GM19240 (cell line): ENCODE results near the gene TAPBPL.

Source experiments
- DNase-seq: peaks from one replicate; pipeline ENCODE4 v3.0.0; 2011; ENCODE audit warnings: low spot score; ENCODE audit not compliant: insufficient read length

TAPBPL gene

DNA sequence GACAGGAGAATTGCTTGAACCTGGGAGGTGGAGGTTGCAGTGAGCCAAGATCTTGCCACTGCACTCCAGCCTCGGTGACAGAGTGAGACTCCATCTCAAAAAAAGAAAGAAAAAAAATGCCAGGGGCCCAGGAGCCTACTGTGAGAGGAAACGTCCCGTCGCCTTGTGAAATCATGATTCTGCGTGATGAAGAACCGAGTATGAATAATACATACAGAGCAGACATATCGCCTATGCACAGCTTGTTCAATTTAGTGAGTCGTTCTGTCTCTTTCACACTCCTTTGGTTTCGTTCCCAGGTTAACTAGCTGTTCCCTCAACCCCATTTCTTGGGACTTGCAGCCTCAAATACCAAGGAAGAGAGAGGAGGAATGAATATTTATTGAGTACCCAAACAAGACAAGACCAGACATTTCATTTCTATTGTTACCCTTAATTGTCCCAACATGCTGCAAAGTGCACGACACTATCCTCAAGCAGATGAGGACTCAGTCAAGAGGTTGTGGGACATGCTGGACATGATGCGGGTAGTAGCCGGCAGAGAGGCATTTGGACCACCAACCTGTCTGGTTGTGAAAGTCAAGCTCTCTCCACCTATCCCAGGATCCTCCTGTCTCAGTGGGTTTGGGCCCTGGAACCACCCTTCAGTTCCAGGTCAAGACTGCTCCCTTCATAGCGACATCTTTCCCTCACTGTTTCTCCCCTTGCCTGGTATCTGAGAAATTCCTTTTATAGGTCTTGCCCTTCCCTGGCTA is 15.7 kb upstream of the TAPBPL start:
- DNase-seq, result no peak

- no peak for DNase-seq
Measured at GRCh38 chr12:6437586-6437985, 14.3 kb upstream of the TAPBPL start.

DNA sequence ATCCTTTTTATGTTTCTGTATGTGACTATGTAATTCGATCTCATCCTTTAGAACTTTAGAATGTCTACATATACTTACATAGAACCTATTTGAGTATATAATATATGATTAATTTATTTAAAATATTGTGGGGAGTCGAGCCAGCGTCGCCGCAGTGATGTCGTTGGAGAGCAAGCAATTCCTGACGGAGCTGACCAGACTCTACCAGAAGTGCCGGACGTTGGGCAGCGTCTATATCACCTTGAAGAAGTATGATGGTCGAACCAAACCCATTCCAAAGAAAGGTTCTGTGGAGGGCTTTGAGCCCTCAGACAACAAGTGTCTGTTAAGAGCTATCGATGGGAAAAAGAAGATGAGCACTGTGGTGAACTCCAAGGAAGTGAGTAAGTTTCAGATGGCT is 13.5 kb upstream of the TAPBPL start:
- no peak for DNase-seq

DNA sequence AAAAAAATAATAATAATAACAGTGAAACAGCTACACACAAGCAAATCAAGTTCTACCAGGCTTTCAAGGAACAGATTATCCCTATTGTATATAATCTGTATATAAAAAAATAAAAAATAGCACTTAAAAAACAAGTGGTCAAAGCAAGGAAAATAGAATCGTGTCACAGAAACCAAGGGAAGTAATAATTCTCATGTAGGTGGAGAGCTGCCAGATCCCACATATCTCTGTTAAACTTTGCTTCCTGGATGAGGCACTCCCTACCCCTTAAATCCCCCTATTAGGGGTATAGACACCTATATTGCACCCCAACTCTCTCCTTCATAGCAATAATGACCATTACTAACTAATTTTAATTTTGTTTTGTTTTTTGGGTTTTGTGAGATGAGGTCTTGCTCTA is 11.5 kb upstream of the TAPBPL start:
- no peak for DNase-seq

DNA sequence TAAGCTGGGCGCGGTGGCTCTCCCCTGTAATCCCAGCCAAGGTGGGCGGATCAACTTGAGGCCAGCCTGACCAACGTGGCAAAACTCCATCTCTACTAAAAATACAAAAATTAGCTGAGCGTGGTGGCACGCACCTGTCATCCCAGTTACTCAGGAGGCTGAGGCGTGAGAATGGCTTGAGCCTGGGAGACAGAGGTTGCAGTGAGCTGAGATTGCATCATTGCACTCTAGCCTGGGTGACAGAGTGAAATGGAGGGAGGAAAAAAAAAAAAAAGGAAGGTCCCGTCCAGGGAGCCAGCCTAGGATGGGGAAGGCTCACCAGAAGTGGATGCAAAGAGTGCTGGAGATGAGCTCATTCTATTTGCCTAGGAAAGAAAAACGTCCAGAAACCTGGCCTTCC is 9.0 kb upstream of the TAPBPL start:
- no peak for DNase-seq

- no peak for DNase-seq
Measured at GRCh38 chr12:6443361-6443983, 8.4 kb upstream of the TAPBPL start.

- DNase-seq, result no peak
Measured at GRCh38 chr12:6444031-6444430, 7.8 kb upstream of the TAPBPL start.

GRCh38 chr12:6444704-6445688 is 6.8 kb upstream of the TAPBPL start, which contains the start of gene CD27:
Gene CD27 (plus strand): TSS chr12:6444955. CDS start chr12:6445096, 141 bp downstream.
- DNase-seq, result no peak

DNA sequence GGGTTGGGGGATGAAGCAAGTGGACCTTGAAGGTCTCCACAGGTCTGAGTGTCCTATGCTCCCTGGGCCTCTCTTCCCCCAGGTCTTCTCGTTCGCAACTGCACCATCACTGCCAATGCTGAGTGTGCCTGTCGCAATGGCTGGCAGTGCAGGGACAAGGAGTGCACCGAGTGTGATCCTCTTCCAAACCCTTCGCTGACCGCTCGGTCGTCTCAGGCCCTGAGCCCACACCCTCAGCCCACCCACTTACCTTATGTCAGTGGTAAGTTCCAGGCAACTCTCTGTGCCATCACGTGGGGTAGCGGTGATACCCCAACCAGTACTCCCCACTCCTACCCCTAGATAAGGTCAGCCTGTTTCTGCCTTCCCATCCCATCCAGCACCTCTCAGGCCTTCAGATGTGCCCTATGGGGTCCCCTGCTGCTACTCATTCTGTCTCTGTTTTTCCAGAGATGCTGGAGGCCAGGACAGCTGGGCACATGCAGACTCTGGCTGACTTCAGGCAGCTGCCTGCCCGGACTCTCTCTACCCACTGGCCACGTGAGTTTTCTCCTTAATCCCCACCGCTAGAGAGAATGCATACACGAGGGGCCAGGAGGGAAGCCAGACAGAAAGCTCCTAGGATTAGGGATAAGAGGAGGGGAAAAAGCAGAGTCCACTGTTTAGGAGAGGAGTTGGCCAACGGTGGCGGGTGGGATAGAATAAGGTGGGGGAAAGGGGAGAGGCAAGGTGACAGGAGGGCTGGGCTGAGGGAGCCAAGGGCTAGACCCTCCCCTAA is 1.6 kb upstream of the TAPBPL start:
- no peak for DNase-seq

DNA sequence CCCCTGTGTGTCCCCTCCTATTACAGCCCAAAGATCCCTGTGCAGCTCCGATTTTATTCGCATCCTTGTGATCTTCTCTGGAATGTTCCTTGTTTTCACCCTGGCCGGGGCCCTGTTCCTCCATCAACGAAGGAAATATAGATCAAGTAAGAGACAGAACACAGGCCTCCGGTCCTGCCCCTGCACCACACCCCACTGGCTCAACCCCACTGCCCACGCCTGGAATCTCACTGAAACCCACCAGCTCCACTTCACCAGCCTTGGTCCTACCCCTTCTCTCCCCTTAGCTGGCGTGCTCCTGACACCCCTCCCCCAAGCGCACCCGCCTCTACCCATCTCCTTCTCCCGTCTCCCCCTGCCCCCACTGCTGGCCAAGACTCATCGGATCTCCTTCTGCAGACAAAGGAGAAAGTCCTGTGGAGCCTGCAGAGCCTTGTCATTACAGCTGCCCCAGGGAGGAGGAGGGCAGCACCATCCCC is 934 bp upstream of the TAPBPL start:
- no peak for DNase-seq

GRCh38 chr12:6452245-6452943 is 552 bp downstream of the TAPBPL start:
- no peak for DNase-seq

- DNase-seq, result no peak
Measured at GRCh38 chr12:6452944-6453630, 1.2 kb downstream of the TAPBPL start.

- DNase-seq, result no peak
Measured at GRCh38 chr12:6457220-6457945, 5.5 kb downstream of the TAPBPL start.

GRCh38 chr12:6458281-6459003 is 6.6 kb downstream of the TAPBPL start:
- DNase-seq, result no peak

DNA sequence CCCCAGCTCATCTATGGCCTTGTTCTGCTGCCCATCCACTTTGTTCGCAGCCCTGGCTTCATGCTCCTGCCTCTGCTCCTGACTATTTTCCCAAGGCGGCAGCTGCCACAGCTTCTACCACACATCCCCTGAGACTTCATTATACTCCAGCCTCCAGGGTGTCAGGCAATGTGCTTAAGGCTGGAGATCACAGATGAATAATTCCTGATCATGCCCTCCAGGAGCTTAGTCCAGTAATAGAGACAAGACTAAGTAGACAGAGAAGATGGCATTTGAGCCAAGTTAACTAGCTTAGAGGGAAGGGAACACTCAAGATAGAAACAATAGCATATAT is 7.1 kb downstream of the TAPBPL start:
- no peak for DNase-seq

DNA sequence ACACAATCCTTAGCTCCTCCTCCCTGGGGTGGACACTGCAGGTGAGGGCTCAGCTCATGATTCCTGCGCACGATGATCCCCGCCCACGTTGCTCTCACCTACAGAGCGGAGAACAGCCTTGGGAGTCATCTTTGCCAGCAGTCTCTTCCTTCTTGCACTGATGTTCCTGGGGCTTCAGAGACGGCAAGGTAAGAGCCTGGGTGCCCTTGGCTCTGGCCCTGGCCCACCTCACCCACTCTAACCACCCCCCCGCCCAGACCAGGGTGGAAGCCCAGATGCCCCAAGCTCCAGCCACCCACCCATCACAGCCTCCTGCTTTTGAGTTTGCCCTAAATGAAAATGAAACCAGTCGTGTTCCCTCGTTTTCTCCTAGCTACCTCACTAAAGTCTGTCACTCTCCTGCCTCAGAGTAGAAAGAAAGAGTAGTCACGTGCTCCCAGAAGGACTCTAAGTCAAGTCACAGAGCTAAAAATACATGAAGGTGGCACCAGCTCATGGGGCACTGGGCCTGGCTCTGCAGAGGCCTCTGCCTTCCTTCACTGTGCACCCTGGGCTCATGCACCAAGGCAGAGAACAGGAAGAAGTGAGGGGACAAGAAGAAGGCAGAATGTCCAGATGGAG is 9.0 kb downstream of the TAPBPL start:
- no peak for DNase-seq

- DNase-seq, result peak; percentile 74
Measured at GRCh38 chr12:6461401-6462233, 9.8 kb downstream of the TAPBPL start.
